Measurements from ENCODE around the gene CACNA1E.

The CACNA1E gene

DNA sequence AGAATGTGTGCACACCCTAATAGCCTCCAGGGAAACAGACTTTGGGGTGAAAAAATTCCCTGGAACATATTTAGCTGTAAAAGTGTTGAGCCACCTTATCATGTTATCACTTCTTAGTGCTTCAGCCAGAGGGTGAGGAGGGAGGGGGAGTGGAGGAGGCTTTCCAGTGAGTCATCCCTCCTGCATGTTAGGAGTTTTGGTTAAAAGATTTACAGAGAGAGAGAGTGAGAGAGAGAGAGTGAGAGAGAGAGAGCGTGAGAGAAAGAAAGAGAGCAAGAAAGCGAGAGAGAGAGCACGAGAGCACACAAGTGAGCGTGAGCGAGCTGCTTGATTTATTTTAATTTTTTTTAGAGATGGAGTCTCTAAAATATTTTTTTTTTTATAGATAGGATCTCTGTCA is 13.5 kb upstream of the CACNA1E start:
- DNase-seq (ENCODE audit: low spot score), result no peak
- TF ChIP-seq, protein P1, sequence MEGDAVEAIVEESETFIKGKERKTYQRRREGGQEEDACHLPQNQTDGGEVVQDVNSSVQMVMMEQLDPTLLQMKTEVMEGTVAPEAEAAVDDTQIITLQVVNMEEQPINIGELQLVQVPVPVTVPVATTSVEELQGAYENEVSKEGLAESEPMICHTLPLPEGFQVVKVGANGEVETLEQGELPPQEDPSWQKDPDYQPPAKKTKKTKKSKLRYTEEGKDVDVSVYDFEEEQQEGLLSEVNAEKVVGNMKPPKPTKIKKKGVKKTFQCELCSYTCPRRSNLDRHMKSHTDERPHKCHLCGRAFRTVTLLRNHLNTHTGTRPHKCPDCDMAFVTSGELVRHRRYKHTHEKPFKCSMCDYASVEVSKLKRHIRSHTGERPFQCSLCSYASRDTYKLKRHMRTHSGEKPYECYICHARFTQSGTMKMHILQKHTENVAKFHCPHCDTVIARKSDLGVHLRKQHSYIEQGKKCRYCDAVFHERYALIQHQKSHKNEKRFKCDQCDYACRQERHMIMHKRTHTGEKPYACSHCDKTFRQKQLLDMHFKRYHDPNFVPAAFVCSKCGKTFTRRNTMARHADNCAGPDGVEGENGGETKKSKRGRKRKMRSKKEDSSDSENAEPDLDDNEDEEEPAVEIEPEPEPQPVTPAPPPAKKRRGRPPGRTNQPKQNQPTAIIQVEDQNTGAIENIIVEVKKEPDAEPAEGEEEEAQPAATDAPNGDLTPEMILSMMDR (IDR thresholded peaks at IDR 0.05; ENCODE audit: extremely low read depth, missing control alignments), result no peak

DNA sequence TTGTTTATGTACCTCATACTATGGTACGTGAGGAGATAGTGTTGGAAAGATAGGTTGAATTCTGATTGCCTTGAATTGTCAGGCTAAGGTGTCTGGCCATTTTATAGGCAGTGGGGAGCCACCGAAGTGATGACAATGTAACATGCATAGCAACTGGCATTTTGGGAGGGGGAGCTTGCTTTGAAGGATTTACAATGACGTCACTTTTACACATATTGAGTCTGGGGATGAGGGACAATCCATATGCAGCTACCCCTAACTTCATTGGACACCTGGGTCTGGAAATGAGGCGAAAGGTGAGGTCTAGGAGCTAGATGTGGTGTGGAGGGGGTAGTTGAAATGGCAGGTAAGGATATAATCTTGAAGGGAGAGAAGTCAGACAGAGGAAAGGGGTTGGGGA is 7.7 kb upstream of the CACNA1E start:
- DNase-seq (ENCODE audit: low spot score), result no peak
- TF ChIP-seq, protein P1 (IDR thresholded peaks at IDR 0.05; ENCODE audit: extremely low read depth, missing control alignments), result no peak

DNA sequence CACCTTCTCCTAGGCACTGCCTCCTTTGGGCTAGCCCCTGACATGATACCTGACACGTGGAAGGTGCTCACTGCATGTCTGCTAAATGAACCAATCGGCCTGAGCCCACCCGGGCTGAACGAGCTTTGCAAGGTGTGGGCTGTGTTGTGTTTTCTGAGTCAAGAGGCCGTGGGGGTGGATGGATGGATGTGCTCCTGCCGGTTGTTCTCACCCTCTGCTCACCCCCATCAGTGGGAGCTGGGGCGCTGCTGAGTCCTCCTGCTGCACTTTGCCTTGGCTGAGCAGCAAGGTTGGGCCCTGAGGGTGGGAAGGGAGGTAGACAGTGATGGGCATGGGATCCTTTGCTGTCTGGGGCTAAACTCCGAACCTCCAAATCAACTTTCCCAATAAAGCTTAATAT is 6.7 kb upstream of the CACNA1E start:
- DNase-seq (ENCODE audit: low spot score), result no peak
- TF ChIP-seq, protein P1 (IDR thresholded peaks at IDR 0.05; ENCODE audit: extremely low read depth, missing control alignments), result no peak

DNA sequence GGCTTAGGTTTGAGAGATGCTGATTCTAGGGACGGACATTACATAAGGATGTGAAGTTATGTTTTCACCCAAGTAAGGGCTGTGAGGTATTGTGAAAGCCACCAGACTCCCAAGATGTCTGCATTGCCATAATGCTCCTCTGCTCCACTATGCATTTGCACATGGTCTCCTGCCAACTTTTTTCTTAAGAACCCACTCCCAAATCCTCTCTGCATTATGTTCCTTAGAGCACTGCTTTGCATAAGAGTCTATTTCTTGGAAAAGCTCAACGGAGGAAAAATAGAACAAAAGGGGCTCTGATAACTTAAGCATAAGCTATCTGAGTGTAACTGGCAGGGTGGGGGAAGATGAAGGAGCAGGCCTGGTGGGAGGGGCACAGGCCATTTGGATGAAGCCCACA is 5.0 kb upstream of the CACNA1E start:
- TF ChIP-seq, protein P1 (IDR thresholded peaks at IDR 0.05; ENCODE audit: extremely low read depth, missing control alignments), result no peak
- DNase-seq (ENCODE audit: low spot score), result no peak

- peak; percentile 83 for DNase-seq (ENCODE audit: low spot score)
- TF ChIP-seq, protein P1 (IDR thresholded peaks at IDR 0.05; ENCODE audit: extremely low read depth, missing control alignments), result peak; percentile 97
These were observed 4.1 kb upstream of the CACNA1E start for GRCh38 chr1:181479137-181479745.

- TF ChIP-seq, protein P1 (IDR thresholded peaks at IDR 0.05; ENCODE audit: extremely low read depth, missing control alignments), result no peak
- no peak for DNase-seq (ENCODE audit: low spot score)
These were observed 1.3 kb upstream of the CACNA1E start for GRCh38 chr1:181482001-181482430.

DNA sequence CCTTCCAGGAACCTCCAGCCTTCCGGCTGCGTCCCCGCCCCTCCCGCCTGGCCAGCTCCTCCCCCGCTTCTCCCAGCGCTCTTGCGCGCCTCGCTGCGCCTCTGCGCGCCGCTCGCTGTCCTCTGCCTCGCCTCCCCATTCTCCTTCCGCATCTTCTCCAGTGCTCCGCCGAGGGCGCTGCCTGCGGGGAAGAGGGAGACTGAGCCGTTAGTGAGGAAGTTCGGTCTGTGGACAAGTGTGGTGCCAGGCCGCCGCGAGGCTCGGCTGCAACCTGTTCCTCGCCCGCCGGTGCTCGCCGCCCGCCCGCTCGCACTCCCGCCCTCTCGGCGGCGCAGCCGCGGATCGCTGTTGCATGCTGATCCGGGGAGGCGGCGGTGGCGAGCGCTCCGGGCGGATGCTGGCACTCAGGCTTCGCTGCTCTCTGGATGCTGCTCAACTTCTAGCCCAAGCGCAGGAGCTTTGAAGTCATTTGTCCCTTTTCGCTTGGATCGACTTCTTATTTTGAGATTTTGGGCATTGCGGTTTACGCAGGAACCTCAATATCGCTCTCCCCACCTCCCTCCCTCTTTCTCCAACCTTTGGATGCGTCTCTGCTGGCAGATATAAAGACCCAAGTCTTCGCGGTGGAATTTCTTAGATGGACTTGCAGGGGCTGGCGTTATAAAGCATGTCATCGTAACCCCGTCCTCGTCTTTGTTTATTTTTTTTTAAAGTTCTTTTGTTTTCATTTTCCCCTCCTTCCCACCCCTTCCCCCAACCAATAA is 614 bp upstream of the CACNA1E start:
- DNase-seq (ENCODE audit: low spot score), result peak; percentile 82
- TF ChIP-seq, protein P1 (IDR thresholded peaks at IDR 0.05; ENCODE audit: extremely low read depth, missing control alignments), result no peak
